Measurements from ENCODE around the gene ILDR1.

The ILDR1 gene

DNA sequence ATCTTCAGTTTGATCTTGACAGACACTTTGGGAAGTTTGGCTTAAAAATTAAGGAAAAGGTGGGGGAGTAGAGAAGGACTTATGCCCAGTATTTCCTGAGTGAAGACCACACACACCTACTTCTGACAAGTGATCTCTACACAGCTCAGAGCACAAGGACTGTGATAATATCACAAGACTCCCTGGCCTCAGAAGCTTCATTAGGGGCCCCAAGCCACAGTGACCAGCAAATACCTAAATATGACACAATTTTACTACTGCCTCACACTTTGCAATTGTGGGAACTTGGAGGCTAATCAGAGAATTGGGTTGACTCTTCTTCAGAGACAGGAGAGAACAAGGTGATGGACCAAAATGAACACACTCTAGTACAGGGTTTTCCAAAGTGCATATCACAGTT is 2.6 kb downstream of the ILDR1 start:
- no peak for DNase-seq (ENCODE audit: low read depth in 2 of 2)

GRCh38 chr3:122014741-122015140 is 7.3 kb downstream of the ILDR1 start:
- DNase-seq (ENCODE audit: low read depth in 2 of 2): no peak

DNA sequence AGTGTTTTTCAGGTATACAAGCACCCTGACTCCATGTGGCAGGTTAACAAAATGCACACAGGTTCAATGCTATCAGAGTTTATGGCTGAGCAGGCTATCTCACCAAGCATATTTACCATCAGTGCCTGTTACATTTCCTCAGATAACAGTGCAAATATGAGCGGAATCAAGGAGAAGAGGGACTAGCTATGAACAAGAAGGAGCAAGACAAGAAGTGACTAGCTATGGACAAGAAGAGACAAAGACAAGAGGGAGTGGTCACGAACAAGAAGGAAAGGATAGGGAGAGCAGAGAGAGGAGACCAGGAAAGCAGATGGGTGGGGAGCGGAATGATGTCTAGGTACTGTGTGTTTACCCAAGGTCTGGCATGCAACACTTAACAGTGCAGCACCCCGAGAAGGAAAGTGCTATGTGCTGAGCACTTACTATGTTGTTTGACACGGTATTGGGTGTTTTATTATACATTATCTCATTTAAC is 8.6 kb downstream of the ILDR1 start:
- no peak for DNase-seq (ENCODE audit: low read depth in 2 of 2)

DNA sequence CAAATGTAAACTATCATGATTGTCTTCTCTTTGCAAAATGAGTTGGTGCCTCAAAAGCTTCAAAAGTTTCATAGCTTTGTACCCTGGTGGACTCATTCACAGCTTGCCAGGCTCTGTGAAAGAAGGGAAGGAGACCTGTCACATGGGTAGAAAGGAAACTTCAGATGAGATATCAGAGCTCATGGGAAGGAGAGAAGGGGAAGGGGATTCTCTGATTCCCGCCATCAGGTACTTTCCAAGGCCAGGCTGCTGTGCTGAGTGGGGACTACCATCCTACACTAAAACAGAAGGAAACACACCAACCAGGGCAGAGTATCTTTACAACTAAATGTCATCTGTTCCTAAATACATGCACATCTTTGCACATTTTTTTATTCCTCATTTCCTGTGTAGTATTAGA is 9.2 kb downstream of the ILDR1 start:
- DNase-seq (ENCODE audit: low read depth in 2 of 2): no peak

DNA sequence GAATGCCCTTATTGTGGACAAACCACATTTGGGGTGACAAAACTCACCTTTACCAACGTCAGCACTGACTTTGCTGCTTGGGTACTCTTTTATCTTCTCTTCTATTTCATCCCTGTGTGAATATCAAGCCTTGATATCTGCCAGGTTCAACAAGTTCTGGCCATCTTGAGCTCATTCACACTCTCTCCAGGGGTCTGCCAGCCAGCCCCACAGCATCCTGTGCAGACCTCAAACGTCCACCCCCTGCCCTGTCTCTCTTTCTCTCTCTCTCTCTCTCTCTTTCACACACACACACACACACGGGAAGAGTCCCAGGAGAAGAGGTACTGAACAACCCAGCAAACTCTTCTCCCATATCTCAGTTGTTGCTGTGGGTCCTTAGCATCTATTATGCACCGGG is 10.7 kb downstream of the ILDR1 start:
- DNase-seq (ENCODE audit: low read depth in 2 of 2): no peak

- no peak for DNase-seq (ENCODE audit: low read depth in 2 of 2)
Observed at GRCh38 chr3:122010506-122010905, 11.5 kb downstream of the ILDR1 start.

GRCh38 chr3:122008166-122008565 is 13.9 kb downstream of the ILDR1 start:
- DNase-seq (ENCODE audit: low read depth in 2 of 2): no peak

GRCh38 chr3:122006267-122006666 is 15.8 kb downstream of the ILDR1 start:
- DNase-seq (ENCODE audit: low read depth in 2 of 2): no peak

DNA sequence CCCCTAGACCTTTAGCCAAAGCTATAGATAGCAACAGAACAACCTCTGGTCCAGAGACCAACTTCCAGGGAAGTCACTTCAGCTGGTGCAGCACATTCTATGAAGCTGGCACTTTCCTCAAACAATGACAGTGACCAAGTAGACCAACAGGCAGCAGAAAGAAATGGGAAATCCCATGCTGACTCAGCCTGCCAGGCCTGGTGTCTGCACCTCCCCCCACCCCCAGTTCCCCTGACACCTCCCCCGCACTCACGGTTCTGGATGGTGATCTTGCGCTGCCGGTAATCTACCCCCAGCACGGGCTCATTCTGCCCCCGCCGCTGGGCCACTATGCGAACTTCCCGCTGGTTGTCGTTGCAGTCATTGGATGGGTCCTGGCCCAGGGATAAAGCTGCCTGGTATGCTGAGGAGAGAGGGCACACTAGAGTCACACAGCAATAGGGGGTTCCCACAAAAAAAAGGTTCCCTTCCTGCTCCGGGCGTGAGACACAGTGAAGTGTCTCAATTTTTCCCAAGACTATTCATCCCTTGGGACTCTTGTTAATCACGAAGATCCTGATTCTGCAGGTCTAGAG is 17.0 kb downstream of the ILDR1 start:
- DNase-seq (ENCODE audit: low read depth in 2 of 2): no peak

DNA sequence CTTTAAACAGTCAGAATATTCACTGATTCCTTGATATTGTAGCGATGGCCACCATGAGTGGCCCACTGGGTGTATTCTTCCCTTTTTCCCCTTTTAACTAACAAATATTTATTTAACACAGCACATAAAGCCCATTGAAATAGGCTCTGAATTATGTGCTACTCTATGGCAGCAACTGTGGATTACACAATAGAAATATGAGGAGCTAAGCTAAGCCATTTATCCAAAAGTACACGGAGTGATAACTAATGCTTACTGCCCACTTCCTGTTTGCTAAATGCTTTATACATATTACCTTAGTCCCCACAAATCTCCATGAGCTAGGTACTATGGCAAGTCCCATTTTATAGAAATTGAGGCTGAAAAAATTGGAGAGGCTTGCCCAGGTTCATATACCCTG is 17.9 kb downstream of the ILDR1 start:
- no peak for DNase-seq (ENCODE audit: low read depth in 2 of 2)

- no peak for DNase-seq (ENCODE audit: low read depth in 2 of 2)
Observed at GRCh38 chr3:122003606-122004005, 18.4 kb downstream of the ILDR1 start.

DNA sequence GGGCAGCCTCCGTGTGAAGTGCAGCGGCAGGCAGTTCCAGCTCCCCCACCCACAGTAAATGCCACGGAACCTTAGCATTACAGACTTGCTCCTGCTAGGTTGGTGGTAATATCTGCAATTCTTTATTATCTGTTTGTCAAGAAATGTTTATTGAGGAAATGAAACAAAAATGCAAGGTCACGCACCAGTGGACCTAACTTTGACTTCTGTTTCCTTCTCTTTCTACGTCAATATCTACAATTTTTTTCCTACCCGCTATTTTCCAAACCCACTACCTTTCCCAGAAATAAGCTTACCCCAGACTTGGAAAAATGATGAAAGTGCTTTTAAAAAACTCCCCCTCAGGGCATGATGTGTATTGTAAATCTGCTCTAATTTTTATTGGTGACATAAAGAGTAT is 18.9 kb downstream of the ILDR1 start:
- DNase-seq (ENCODE audit: low read depth in 2 of 2): no peak

GRCh38 chr3:122002611-122003010 is 19.4 kb downstream of the ILDR1 start:
- DNase-seq (ENCODE audit: low read depth in 2 of 2): no peak

DNA sequence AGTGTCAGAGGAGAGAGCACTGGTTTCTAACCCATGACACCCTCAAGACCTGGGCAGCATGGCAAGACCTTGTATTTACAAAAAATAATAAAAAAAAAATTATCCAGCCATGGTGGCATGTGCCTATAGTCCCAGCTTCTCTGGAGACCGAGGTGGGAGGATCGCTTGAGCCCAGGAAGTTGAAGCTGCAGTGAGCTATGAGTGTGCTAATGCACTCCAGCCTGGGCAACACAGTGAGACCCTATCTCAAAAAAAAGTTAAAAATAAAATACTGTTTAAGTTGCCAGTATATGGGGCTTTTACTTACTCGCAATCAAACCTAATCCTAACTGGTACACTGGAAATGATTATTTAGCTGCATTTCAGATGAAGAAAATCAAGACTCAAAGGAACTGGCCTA is 20.2 kb downstream of the ILDR1 start:
- DNase-seq (ENCODE audit: low read depth in 2 of 2): no peak

DNA sequence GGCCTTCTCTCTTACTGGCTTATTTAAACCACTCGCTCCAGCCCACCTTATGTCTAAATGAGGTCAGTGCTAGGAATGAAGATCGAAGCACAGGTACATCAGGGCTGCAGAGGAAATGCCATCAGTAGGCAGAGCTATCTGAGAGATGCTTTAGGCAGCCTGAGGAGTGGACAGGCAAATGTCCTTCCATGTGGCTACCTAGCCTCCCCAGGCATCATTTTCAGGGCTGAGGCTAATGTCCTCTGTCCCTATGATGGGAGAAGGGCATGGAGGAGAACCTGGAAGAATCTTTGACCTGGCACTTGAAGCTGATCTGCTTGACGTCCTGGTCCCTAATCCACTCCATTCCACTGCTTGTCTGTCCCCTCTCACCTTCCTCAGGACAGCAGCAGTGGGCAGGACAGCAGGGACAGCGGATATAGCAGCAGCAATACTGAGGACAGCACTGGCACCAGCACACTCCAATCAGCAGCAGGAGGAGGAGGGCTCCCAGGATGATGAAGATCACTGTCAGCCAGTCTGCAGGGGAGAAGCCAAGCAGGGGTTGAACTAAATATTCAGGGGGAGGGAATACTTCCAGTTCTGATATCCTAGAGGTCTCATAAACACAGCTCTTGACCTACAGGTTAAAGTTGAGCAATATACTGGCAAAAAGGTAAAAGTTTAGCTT is 21.0 kb downstream of the ILDR1 start:
- no peak for DNase-seq (ENCODE audit: low read depth in 2 of 2)

- no peak for DNase-seq (ENCODE audit: low read depth in 2 of 2)
Observed at GRCh38 chr3:121999931-122000330, 22.1 kb downstream of the ILDR1 start.

GRCh38 chr3:121998611-121999473 is 23.2 kb downstream of the ILDR1 start:
- DNase-seq (ENCODE audit: low read depth in 2 of 2): no peak

DNA sequence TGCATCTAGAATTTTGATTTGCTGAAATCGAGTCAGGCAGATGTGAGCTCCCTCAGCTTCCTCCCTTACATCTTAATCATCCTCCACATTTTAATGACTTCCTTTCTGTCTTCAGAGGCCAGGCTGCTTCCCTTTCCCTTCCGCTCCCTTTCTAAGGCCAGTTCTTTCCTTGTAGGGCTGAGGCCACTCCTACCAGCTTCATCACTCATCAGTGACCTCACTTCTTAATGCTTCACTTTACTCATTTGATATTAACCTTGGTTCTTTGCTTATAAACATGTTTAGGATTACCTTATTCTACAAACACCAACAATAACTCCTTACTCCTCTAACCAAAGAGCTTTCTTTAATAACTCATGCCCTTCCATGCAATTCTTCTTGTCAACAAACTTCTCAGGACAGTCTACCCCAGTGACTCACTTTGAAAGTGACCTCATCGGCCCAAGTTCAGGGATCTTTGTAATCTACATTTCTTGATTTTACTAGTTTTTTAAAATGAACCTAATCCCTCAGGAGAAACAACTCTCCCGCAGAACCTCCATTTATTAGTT is 23.9 kb downstream of the ILDR1 start:
- DNase-seq (ENCODE audit: low read depth in 2 of 2): no peak

DNA sequence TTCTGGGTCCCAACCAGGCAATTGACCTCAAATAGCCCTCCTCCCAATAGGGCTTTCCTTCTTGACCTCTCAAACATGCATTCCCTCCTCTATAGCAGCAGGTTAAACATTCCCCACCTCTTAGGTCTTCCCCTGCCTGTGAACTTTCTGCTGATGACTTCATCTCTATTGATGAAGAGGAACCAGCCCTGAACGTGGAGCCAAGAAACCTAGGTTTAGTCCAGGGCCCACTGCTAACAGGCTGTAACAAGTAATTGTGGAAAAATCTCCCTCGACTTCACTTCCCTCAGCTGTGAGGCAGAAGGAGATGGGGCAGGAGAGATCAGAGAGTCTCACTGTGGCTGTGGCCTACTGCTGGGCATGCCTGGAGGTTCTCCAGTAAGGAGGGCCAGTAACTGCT is 24.7 kb downstream of the ILDR1 start:
- DNase-seq (ENCODE audit: low read depth in 2 of 2): no peak

GRCh38 chr3:121996441-121996840 is 25.6 kb downstream of the ILDR1 start:
- DNase-seq (ENCODE audit: low read depth in 2 of 2): no peak

GRCh38 chr3:121995161-121996137 is 26.6 kb downstream of the ILDR1 start:
- no peak for DNase-seq (ENCODE audit: low read depth in 2 of 2)

Data from activated CD8-positive, alpha-beta memory T cell treated with anti-CD3 and anti-CD28 coated beads for 4 hours (primary cell).